ENCODE measurements around the gene EVI5.
"Not testable (repeated sequence)": the region's sequence is repeated elsewhere in the genome, so short reads cannot be mapped to it uniquely, and the experiment has no call there.

Gene EVI5

DNA sequence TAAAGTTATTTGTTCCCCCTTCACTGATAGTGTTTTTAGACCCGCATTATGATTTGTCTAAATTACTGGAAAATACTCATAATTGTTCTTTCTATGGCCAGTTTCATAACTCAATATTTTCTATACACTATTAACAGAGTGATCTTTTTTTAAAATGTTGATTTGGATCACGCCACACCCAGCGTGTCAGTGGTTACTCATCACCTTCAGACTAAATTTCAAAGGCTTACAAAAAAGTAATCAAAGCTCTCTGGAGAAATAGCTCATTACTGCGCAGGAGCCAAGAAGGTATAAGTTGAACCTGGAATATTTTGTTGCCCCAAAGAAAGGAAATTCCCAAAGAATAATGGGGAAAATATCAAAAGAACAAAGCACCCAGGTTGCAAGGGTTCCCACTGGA, 104.9 kb downstream of the EVI5 start:
- no peak for DNase-seq

DNA sequence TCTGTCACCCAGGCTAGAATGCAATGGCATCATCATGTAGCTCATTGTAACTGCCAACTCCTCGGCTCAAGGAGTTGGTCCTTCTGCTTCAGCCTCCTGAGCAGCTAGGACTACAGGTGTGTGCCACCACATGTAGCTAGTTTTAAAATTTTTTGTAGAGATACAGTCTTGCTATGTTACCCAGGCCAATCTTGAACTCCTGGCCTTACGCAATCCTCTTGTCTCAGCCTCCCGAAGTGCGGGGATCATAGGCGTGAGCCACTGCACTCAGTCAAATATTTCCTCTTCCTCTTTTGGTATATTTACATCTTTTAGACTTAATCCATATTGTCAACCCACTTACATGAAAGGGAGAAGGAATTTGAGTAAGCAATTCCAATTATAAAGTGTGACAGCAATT, 121.1 kb downstream of the EVI5 start:
- no peak for DNase-seq

DNA sequence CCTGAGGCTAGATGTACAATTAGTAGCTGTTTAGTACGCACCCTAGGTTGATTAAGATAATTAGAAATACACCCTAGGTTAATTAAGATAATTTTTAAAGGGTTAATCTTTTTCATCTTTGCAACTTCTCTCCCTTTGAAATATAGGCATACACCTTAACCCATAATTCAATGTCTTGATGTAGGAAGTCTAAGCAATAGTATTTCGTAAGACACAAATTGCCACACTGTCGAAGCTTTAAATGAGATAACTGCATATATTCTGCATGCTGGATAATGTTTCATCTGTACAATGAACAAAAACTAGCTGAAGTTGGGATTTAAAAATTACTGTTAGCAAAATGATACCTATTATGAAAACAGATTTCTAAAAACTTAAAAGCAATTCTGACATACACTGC, 122.9 kb downstream of the EVI5 start:
- DNase-seq = no peak

DNA sequence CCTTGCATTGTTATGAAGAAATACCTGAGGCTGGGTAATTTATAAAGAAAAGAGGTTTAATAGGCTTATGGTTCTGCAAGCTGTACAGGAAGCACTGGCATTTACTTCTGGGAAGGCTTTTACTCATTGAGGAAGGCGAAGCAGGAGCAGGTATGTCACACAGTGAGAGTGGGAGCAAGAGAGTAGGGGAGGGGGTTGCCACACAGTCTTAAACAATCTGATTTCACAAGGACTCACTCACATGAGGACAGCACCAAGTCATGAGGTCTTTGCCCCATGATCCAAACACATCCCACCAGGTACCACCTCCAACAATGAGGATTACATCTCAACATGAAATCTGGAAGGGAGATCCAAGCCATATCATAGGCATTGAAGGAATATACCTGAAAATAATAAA, 127.2 kb downstream of the EVI5 start:
- no peak for DNase-seq

DNA sequence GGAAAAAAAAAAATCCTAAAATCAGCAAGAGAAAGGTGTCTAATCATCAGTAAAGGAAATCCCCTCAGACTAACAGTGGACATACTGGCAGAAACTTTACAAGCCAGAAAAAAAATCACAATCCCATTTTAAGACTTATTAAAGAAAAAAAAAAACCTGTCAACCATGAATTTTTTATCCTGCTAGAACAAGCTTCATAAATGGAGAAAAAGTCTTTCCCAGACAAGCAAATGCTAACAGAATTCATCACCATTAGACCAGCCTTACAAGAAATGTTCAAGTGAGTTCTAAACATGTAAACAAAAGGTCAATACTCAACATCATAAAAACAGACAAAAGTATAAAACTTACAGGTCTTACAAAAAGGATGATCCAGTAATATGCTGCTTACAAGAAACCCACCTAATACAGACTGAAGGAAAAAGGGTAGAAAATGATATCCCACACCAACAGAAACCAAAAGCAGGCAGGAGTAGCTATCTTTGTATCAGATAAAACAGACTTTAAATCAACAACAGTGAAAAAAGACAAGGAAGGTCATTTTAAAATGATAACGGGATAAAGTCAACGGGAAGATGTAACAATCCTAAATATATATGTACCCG, 129.6 kb downstream of the EVI5 start:
- no peak for DNase-seq

DNA sequence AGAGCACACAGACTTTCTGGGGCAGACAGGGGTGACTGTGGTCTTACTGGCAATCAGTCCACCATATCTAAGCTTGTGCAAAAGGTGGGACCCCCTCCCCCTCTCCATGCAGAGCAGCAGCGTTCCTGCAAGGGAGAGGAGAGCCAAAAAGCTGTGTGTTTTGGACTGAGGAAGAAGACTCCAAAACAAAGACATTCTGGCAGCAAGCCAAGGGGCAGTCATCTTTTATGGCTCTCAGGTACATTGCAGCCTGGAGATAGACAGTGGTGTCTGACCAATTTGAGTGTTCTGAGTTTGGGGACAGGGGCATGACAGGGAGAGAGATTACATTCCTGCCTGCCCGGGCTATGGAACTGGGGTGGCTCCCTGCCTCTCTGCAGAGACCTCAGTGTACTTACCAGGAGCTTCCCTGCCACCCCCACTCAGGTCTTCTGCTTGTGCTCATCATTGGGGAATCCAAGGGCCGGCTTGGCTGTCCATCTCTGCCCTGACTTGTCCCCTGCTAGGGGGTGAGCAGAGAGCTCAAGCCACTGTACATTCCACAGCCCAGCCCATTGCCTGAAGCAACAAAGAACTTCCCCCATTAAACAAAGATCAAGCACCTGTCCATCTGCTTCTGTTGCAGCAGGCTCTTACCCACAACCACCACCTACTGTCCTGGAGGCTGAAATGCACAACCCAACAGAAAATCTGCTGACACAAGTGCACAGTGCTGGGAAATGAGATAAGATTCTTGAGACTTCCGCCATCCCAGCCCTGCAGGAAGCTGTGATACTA, 131.1 kb downstream of the EVI5 start:
- DNase-seq = no peak

DNA sequence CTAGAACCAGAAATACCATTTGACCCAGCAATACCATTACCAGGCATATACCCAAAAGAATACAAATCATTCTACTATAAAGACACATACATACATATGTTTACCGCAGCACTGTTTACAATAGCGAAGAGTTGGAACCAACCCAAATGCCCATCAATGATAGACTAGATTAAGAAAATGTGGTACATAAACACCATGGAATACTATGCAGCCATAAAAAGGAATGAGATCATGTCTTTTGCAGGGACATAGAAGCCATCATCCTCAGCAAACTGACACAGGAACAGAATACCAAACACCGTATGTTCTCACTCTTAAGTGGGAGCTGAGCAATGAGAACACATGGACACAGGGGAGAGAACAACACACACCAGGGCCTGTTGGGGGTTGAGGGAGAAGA, 144.2 kb downstream of the EVI5 start:
- not testable (repeated sequence) for DNase-seq

DNA sequence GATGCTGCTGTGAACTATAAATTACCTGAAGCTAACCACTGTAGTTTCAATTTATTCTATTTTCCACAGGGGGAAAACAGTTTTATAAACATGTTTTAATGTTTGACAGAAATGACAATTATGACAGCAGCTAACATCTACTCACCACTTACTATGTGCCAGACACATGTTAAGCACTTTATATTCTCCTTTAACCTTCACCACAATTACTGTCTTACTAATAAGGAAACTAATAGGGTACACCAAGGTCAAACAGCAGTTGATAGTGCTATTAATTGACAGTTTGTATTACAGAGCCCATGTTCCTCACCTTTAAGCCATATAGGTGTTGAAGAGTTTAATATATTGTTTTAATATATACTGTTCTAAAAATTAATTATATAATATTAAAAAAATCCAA, 146.4 kb downstream of the EVI5 start:
- no peak for DNase-seq

DNA sequence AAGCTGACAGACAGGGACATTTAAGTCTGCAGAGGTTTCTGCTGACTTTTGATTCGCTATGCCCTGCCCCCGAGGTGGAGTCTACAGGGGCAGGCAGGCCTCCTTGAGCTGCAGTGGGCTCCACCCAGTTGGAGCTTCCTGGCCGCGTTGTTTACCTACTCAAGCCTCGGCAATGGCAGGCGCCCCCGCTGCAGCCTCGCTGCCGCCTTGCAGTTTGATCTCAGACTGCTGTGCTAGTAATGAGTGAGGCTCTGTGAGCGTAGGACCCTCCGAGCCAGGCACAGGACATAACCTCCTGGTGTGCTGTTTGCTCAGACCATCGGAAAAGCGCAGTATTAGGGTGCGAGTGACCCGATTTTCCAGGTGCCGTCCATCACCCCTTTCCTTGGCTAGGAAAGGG, 149.7 kb downstream of the EVI5 start:
- DNase-seq = not testable (repeated sequence)

DNA sequence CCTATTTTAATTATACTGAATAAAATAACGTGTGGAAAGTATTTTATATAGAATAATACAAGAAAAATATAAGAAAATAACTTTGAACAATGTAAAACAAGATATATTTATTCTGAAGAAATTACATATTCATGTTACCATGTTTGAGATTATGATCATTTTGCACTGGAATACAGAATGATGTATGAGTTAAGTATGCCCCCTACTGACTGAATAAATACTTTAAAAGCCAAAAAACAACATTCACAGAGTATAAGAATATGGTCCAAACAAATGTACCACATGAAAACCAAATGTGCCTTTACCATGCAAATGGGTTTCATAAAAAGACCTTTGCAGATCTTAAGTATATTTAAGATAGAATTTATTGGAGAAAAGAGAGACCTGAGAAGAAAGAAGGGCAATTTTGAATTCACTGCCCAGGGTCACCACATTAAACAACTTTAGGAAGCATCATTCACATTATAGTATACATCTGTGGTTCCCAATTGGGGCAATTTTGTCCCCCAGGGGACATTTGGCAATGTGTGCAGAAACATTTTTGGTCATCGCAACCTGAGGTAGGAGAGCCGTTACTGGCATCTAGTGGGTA, 161.6 kb downstream of the EVI5 start:
- peak; percentile 40 for DNase-seq

DNA sequence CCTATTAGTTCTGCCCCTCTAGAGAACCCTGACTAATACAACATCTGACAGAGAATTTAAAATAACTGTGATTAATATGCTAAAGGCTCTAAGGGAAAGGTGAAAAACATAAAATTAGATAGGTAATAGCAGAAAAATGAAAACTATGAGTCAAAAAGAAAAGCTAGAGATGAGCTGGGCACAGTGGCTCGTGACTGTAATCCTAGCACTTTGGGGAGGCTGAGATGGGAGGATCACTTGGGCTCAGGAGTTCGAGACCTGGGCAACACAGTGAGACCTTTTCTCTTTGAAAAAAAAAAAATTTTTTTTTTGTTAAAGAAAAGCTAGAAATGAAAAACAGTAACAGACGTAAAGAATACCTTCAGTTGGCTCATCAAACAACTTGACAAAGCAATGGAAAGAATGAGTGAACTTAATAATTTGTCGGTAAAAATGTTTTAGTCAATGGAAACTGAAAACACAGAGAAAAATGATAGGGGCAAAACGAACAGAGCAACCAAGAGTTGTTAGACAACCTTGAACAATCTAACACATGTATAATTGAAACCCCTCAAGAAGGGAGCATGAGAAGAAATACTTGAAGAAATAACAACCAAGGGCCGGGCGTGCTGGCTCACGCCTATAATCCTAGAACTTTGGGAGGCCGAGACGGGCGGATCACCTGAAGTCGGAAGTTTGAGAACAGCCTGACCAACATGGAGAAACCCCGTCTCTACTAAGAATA, 165.3 kb downstream of the EVI5 start:
- DNase-seq = no peak

DNA sequence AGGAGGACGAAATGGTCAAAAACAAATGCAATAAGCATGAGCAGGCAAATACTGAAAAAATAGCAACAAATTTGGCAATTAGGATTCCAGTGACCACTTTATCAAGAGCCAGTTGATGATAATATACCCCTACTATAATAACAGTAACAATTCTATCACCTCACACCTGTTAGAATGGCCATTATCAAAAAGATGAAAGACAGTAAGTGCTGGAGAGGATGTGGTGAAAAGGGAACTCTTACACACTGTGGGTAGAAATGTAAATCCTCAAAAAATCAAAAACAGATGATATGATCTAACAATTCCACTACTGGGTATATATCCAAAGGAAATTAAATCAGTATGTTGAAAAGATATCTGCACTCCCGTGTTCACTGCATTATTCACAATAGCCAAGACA, 183.9 kb downstream of the EVI5 start:
- DNase-seq = no peak

DNA sequence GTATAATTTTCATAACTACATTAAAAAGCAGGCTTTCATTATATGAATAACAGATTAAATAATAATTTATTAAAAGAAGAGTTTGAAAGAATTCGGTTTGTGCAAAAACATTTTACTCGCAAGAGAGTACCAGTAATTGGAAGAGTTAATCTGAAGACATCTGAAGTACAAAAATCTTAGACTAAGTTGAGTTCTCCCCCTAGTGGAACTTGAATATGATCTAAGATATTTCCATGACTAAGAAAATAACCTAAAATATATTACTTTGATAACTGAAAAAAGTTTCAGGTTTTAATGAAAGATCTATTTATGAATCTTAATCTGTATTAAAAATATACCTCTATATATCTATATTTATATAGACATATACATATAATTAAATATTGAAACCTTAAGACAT, 185.7 kb downstream of the EVI5 start:
- DNase-seq = peak; percentile 53

DNA sequence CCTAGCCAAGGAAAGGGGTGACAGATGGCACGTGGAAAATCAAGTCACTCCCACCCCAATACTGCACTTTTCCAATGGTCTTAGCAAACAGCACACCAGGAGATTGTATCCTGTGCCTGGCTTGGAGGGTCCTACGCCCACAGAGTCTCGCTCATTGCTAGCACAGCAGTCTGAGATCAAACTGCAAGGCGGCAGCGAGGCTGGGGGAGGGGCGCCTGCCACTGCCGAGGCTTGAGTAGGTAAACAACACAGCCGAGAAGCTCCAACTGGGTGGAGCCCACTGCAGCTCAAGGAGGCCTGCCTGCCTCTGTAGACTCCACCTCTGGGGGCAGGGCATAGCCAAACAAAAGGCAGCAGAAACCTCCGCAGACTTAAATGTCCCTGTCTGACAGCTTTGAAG, 195.5 kb downstream of the EVI5 start:
- DNase-seq = not testable (repeated sequence)

DNA sequence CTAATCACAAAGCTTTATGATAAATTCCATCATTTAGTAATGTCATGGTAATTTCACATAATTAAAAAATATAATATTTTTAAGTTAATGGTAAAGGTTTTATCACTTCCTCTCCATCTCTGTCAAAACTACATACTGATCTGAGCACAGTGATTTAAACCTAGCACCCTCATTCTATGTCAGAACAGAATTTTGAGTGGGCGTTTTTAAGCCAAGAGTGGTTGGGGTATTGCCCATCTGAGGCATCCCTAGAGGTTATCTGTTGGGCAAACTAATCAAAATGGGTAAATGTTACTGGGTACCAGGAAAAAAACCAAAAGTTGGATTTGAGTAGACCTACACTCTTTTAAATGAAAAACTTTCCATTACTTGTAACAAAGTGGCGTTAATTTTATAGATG, 197.5 kb downstream of the EVI5 start:
- no peak for DNase-seq

DNA sequence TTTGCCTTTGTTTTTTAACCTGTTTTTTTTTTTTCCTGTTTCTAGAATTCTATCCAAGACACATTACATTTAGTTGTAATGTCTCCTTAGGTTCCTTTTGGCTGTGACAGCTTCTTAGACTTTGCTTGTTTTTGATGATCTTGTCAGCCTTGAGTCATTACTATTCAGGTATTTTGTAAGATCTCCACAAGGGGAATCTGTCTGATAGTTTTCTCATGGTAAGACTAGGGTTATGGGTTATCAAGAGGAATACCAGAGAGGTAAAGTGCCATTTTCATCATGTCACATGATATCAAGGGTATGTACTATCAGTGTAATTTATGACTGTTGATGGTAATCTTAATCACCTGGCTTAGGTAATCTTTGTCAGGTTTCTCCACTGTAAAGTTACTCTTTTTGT, 199.1 kb downstream of the EVI5 start:
- no peak for DNase-seq

DNA sequence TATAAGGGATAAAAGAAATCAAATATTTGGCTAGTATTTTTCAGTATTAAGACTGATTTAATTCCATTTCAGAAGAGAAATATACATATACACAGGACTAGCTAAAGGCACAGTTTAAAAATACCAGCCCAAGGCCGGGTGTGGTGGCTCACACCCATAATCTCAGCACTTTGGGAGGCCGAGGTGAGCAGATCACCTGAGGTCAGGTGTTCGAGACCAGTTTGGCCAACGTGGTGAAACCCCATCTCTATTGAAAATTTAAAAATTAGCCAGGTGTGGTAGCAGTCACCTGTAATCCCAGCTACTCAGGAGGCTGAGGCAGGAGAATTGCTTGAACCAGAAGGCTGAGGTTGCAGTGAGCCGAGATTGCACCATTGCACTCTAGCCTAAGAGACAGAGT, 200.1 kb downstream of the EVI5 start:
- not testable (repeated sequence) for DNase-seq

DNA sequence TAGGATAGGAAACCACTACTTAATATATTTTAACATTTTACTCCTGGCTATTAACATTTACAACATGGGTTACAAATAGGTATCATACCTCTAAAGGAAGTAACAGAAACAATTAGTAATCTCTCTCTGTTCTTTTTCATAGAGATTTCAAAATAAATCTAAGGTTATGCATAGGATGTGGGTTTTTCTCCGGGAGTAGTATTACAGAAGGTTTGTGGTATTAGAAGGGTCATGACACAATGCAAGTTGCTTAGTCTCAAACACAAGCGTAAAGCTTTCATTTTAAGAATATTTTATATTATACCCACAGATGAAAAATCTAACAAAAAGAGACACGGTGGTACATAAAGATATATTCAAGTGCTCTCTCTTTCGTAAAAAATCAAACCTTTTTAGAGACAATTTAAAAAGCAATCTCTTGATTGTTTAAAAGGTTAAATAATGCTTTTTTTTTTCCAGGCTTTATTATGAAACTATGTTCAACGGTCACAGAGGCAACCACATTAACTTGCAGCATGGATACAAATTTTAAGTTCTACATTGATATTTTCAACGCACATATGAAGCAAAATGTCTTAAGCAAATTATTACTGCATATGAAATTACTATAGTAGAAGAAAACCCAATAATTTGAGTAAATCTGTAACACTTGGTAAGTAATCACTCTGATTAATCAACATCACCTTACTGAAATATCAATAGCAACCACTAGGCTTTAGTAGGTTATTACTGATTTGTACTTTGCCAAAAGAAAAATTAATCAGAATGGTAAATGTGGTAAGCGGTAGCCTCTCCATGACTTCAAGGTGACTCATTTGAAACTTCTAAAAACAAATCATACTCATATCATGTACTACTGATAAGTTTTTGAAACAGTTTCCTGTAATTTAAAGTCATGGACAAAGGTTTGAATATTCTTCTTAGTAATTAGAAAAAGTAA, 200.8 kb downstream of the EVI5 start:
- DNase-seq = peak; percentile 66

DNA sequence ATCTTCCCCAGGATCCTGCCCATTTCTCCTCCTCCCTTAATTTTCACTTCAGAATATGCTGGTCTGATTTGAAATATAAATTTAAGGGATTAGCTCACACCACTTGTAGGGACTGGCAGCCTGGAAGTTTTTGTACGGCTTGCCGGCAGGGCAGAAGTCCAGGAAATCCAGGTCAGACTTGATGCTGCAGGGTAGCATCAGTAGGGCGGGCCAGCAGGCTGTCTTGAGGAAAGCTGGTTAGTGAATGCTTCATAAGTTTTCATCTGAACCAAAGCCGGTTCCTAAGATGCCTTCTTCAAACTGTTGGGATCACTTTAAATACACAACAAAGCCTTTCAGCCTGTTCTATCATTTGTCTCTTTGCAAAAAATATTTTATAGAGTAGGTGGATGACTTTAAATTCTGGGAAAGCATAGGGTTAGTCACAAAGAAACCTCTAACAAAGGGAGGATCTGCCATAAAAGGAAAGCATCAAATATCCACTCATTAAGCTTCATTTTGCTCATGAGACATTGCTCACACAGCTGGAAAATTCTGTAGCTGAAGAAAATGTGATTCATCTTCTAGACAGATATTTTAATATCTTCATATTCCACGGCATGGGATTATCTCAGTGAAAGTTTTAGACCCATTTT, 207.5 kb downstream of the EVI5 start:
- DNase-seq = no peak

DNA sequence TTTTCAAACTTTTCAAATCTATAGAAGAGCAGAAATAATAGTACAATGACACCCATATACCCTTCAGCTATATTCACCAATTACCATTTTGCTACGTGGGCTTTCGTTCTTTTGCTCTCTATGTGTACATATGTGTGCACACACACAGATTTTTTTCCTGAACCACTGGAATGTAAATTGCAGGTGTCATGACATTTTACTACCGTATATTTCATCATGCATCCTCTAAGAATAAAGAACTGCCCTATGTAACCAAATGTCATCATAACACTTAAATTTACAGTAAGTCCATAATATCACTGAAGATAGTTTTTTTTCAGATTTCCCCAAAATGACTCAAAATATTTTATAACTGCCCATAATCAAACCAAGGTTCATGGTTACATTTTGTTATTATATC, 209.8 kb downstream of the EVI5 start:
- DNase-seq = no peak

DNA sequence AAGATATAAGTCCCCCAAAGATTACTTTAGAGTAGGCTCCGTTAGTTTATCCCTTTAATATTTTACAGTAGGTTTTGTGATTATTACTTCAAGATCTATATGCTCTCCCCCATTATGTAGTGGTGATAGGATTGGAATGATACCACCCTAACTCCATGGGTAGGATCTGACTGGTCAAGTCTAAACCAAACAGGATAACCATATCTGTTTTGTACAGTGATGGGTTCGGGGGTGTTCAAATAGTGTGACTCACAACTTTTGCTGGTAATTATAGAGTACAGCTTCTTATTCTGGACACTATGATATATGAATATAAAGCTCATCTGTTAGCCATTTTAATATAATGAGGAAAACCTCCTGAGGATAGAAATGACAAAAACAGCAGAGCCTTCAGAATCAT, 212.4 kb downstream of the EVI5 start:
- DNase-seq = no peak

DNA sequence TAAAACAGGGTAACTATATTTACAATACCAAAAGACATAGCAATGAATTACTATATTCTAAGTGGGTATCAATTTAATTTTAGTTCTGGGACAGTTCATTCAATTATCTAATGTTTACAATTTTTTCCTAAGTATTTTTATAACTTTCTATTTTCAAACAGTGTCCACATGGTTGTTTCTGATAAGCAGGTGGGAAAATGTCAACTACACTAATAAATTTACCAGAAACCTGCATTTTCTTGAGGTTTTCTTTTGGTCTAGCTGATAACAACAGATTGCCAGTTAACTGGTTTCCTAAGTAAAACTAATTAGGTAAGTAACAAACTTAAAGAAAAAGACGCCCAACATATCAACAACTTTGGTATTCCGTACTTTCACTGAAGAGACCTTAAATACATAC, 213.3 kb downstream of the EVI5 start:
- DNase-seq = no peak
